GM12878 (cell line): ENCODE measurements around the gene B4GALT3. TPM values are rescaled to one million over a fixed set of nuclear protein-coding genes. Genes with fewer than 3 reads are reported as not detected.

ENCODE experiments used
- ASH2L ChIP-seq: fragments of 300-600, 200-600 bp; sonication (generic); IDR thresholded peaks from 2 replicates; pipeline ENCODE4 v1.6.1; 2017; ENCODE audit warnings: low read depth, mild to moderate bottlenecking, borderline replicate concordance
- BHLHE40 ChIP-seq, 2 experiments: fragments of 450-650 bp in 1 of 2; IDR thresholded peaks; 2 replicates each; pipeline ENCODE4 v1.6.1; 2011 to 2017; ENCODE audit warnings: low read depth in 2 of 2, borderline replicate concordance in 1 of 2, improper control_type of control experiment in 1 of 2, low read length in 1 of 2, mild to moderate bottlenecking in 1 of 2
- CBFB ChIP-seq: IDR thresholded peaks from 2 replicates; pipeline ENCODE4 v1.6.1; 2016; ENCODE audit warnings: antibody characterized with exemption, low read depth
- CEBPB ChIP-seq, 2 experiments: fragments of 150-350 bp in 1 of 2; IDR thresholded peaks; 2 replicates each; pipeline ENCODE4 v1.6.1; 2012 to 2014; ENCODE audit warnings: low read depth in 2 of 2, low read length in 2 of 2, borderline replicate concordance in 1 of 2, inconsistent platforms in 1 of 2
- E4F1 ChIP-seq: fragments of 450-650 bp; IDR thresholded peaks from 2 replicates; pipeline ENCODE4 v1.6.1; 2018; ENCODE audit warnings: borderline replicate concordance, mild to moderate bottlenecking; ENCODE audit not compliant: partially characterized antibody
- EED ChIP-seq: sonication (generic); IDR thresholded peaks from 2 replicates; pipeline ENCODE4 v1.6.1; 2016; ENCODE audit warnings: antibody characterized with exemption, low read depth
- FOS ChIP-seq: IDR thresholded peaks from 3 replicates; pipeline ENCODE4 v1.6.1; 2011; ENCODE audit warnings: borderline replicate concordance; ENCODE audit not compliant: insufficient read length; ENCODE audit errors: extremely low read depth
- FOXK2 ChIP-seq: fragments of 450-650 bp; IDR thresholded peaks from 2 replicates; pipeline ENCODE4 v1.6.1; 2017; ENCODE audit warnings: mild to moderate bottlenecking, moderate library complexity
- FOXM1 ChIP-seq: IDR thresholded peaks from 2 replicates; pipeline ENCODE4 v1.6.1; 2012; ENCODE audit warnings: low read depth, mild to moderate bottlenecking, inconsistent platforms, low read length, moderate library complexity
- GABPA ChIP-seq: IDR thresholded peaks from 2 replicates; pipeline ENCODE4 v1.6.1; 2014; ENCODE audit warnings: antibody characterized with exemption, low read depth, mild to moderate bottlenecking, inconsistent platforms
- IKZF1 ChIP-seq: fragments of 450-650 bp; conservative IDR thresholded peaks from 2 replicates; pipeline ENCODE4 v1.6.1; 2017; ENCODE audit warnings: antibody characterized with exemption, mild to moderate bottlenecking
- IKZF2 ChIP-seq, 2 experiments: fragments of 450-650 bp; IDR thresholded peaks; 2 replicates each; pipeline ENCODE4 v1.6.1; 2017; ENCODE audit warnings: mild to moderate bottlenecking in 2 of 2, moderate library complexity in 2 of 2
- JUND ChIP-seq: IDR thresholded peaks from 2 replicates; pipeline ENCODE4 v1.6.1; 2012; ENCODE audit warnings: low read depth, mild to moderate bottlenecking, low read length, improper control_type of control experiment, moderate library complexity
- MEF2B ChIP-seq: fragments of 450-650 bp; IDR thresholded peaks from 2 replicates; pipeline ENCODE4 v1.6.1; 2018; ENCODE audit warnings: mild to moderate bottlenecking, moderate library complexity; ENCODE audit not compliant: partially characterized antibody, poor library complexity, severe bottlenecking
- NFYA ChIP-seq: IDR thresholded peaks from 2 replicates; pipeline ENCODE4 v1.6.1; 2011; ENCODE audit warnings: low read depth, mild to moderate bottlenecking, low read length, improper control_type of control experiment, borderline replicate concordance
- PKNOX1 ChIP-seq: fragments of 450-650 bp; IDR thresholded peaks from 2 replicates; pipeline ENCODE4 v1.6.1; 2016; ENCODE audit warnings: mild to moderate bottlenecking
- POU2F2 ChIP-seq: IDR thresholded peaks from 3 replicates; pipeline ENCODE4 v1.6.1; 2011; ENCODE audit warnings: low read depth, mild to moderate bottlenecking, low read length, borderline replicate concordance
- RUNX3 ChIP-seq: IDR thresholded peaks from 2 replicates; pipeline ENCODE4 v1.6.1; 2012; ENCODE audit warnings: low read length, inconsistent platforms
- SIX5 ChIP-seq: IDR thresholded peaks from 2 replicates; pipeline ENCODE4 v1.6.1; 2011; ENCODE audit warnings: mild to moderate bottlenecking, low read depth, low read length, moderate library complexity; ENCODE audit not compliant: severe bottlenecking
- SKIL ChIP-seq: fragments of 450-650 bp; IDR thresholded peaks from 2 replicates; pipeline ENCODE4 v1.6.1; 2017; ENCODE audit warnings: mild to moderate bottlenecking, low read depth, inconsistent platforms; ENCODE audit not compliant: poor library complexity, severe bottlenecking
- SMAD5 ChIP-seq: IDR thresholded peaks from 2 replicates; pipeline ENCODE4 v1.6.1; 2016; ENCODE audit warnings: antibody characterized with exemption, low read depth
- STAT3 ChIP-seq: IDR thresholded peaks from 2 replicates; pipeline ENCODE4 v1.6.1; 2011; ENCODE audit warnings: low read depth, low read length, improper control_type of control experiment
- ZBTB33 ChIP-seq: fragments of 450-650 bp; IDR thresholded peaks from 2 replicates; pipeline ENCODE4 v1.6.1; 2017; ENCODE audit warnings: mild to moderate bottlenecking
- ZSCAN29 ChIP-seq: fragments of 450-650 bp; IDR thresholded peaks from 2 replicates; pipeline ENCODE4 v1.6.1; 2017; ENCODE audit warnings: mild to moderate bottlenecking, moderate library complexity
- polyA plus RNA-seq, 11 experiments: library from polyadenylated mRNA; depleted of rRNA in 4 of 11; unstranded in 6 of 11; stranded (reverse) in 5 of 11; fragments of >200 nt; fragmentation: Nextera tagmentation in 4 of 11; fragmentation: Illumina TruSeq in 1 of 11; extraction: Ambion mirVana in 4 of 11; extraction: Trizol in 1 of 11; gene quantifications; 1 replicate in 1 of 11; 2 replicates in 10 of 11; pipeline versions ENCODE4 v1.2.1 to v1.2.3, GENCODE V29; 2011 to 2016; ENCODE audit warnings: inconsistent platforms in 2 of 11, missing spikeins in 2 of 11, low read depth in 1 of 11
- total RNA-seq, 4 experiments: library from RNA; depleted of rRNA in 3 of 4; stranded (reverse); fragments of >200 nt in 3 of 4; fragmentation: Illumina TruSeq in 1 of 4; extraction: Trizol in 1 of 4; gene quantifications; 2 replicates each; pipeline versions ENCODE4 v1.2.1 to v1.2.3, GENCODE V29; 2013 to 2021

B4GALT3 gene
- total and polyA plus RNA-seq, 10 of the 15 experiments (the other 5 are each of a cell fraction or from before 2014, with no cell fraction given): 27.1 to 58.9 (median 42.6) TPM

- TF ChIP-seq IKZF1: 0 out of 2 replicates have a peak, but pooled peaks have one; percentile 13
- no peak for TF ChIP-seq SIX5
- peak; percentile 46 for TF ChIP-seq FOS
- TF ChIP-seq ZSCAN29: no peak
- peak in 1 of 2 experiments; percentile 46; a peak in 1 of 4 replicates for TF ChIP-seq CEBPB (IDR thresholded peaks at IDR 0.05; ENCODE audit: borderline replicate concordance in 1 of 2, low read depth in 2 of 2, low read length in 2 of 2)
- TF ChIP-seq GABPA: 0 out of 2 replicates have a peak, but pooled peaks have one; percentile 29
- TF ChIP-seq JUND: peak; percentile 12; the same call in 1 of the 2 replicates
- peak; percentile 85; the same call in 1 of the 2 replicates for TF ChIP-seq FOXK2
- peak; percentile 64 to 67 for TF ChIP-seq BHLHE40 (IDR thresholded peaks at IDR 0.05; ENCODE audit: borderline replicate concordance in 1 of 2, low read depth in 2 of 2, low read length in 1 of 2)
- peak; percentile 96 for TF ChIP-seq RUNX3
- peak; percentile 57; the same call in 1 of the 2 replicates for TF ChIP-seq PKNOX1
- peak; percentile 80 for TF ChIP-seq EED
- TF ChIP-seq E4F1: no peak
- TF ChIP-seq IKZF2 (IDR thresholded peaks at IDR 0.05): peak in 1 of 2 experiments; percentile 65; a peak in 3 of 4 replicates
- TF ChIP-seq FOXM1: peak; percentile 76
- peak; percentile 84 for TF ChIP-seq CBFB
- TF ChIP-seq ZBTB33: no peak
- 0 out of 2 replicates have a peak, but pooled peaks have one; percentile 55 for TF ChIP-seq SMAD5
- peak; percentile 56 for TF ChIP-seq MEF2B
- TF ChIP-seq POU2F2: 0 out of 3 replicates have a peak, but pooled peaks have one; percentile 24
- TF ChIP-seq SKIL: peak; percentile 19
- TF ChIP-seq STAT3: no peak
- TF ChIP-seq NFYA: no peak; the same call in 1 of the 2 replicates
- TF ChIP-seq ASH2L: no peak
Measured at GRCh38 chr1:161185282-161185682, 8.0 kb upstream of the B4GALT3 start (continued).
